IPS-15b (cell line): ENCODE data around the gene WDR3.

Experiments
- H3K27me3 ChIP-seq: one replicate; pipeline ENCODE4 v1.6.1; 2013; ENCODE audit warnings: low read length; ENCODE audit not compliant: control insufficient read depth, insufficient read depth
- H3K36me3 ChIP-seq: one replicate; pipeline ENCODE4 v1.6.1; 2013; ENCODE audit warnings: low read length; ENCODE audit not compliant: control insufficient read depth, insufficient read depth
- H3K4me1 ChIP-seq: one replicate; pipeline ENCODE4 v1.6.1; 2013; ENCODE audit warnings: mild to moderate bottlenecking, low read length; ENCODE audit not compliant: control insufficient read depth, insufficient read depth
- H3K4me3 ChIP-seq: one replicate; pipeline ENCODE4 v1.5.1; 2013; ENCODE audit warnings: low read depth, low read length
- H3K9ac ChIP-seq: one replicate; pipeline ENCODE4 v1.6.1; 2013; ENCODE audit warnings: low read depth, mild to moderate bottlenecking, low read length
- H3K9me3 ChIP-seq: one replicate; pipeline ENCODE4 v1.6.1; 2013; ENCODE audit warnings: mild to moderate bottlenecking, low read length; ENCODE audit not compliant: control insufficient read depth, insufficient read depth

Gene WDR3

DNA sequence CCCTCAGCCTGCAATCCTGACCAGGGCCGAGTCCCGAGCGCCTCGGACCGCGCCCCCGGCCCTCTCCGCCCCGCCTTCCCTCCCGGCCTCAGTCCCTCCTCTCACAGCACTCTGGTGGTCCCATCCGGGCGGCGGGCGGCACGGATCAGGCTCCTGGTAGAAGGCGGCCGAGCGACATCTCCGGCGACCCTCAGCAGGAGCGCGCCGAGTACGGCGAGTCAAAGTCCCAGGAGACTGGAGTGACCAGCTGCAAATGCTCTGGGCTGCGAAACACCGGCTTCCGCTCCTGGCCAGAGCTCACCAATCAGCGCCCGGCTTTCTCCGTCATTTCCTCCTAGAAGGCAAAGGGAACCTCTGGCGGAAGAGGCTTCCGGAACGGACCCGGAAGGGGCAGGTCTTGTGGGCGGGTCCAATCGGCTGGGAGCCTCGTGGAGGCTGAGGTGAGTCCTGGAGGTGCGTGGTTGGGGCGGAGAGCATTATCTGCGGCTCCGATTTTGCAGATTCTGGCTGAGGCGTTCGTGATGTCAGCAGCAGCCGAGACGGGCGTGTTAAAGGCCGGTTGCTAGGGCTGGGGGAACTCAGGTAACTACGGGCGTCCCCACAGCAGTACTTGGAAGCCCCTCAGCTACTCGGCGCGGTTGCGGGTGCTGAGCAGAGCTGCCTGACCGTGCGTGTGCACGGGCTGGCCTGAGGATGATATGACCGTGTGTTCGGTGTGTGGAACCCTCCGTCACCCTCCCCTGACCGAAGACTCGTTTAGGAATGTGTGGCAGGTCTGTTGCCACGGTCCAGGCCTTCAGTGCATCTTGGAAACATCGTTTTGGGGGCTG is at the start of gene WDR3, which contains the start of gene GDAP2:
Gene WDR3, plus strand, starts transcription at position 397 of the 830 bp plus-strand sequence. CDS start 3,581 bp downstream, outside the sequence.
Gene GDAP2, minus strand, starts transcription at position 279 of the 830 bp plus-strand sequence. CDS start 9,264 bp downstream, outside the sequence.
- no peaks in the 10 kb centered on the region for H3K9me3 ChIP-seq
- no peaks in the 10 kb centered on the region for H3K36me3 ChIP-seq
- peak within 1 kb of the TSS; percentile 82 for H3K9ac ChIP-seq
- H3K27me3 ChIP-seq: no peaks in the 10 kb centered on the region
- H3K4me1 ChIP-seq: peaks cover 5% of the 10 kb centered on the region
- H3K4me3 ChIP-seq: peak within 1 kb of the TSS; percentile 99

GRCh38 chr1:117883616-117884015 is 45.9 kb upstream of the WDR3 start:
- Histone ChIP-seq H3K27me3 (no peaks in the 10 kb centered on the region), H3K9ac (no peak overlapping the region), H3K36me3 (peaks cover 2% of the 10 kb centered on the region), H3K9me3 (no peaks in the 10 kb centered on the region), H3K4me3 (no peak overlapping the region), H3K4me1 (no peaks in the 10 kb centered on the region)

DNA sequence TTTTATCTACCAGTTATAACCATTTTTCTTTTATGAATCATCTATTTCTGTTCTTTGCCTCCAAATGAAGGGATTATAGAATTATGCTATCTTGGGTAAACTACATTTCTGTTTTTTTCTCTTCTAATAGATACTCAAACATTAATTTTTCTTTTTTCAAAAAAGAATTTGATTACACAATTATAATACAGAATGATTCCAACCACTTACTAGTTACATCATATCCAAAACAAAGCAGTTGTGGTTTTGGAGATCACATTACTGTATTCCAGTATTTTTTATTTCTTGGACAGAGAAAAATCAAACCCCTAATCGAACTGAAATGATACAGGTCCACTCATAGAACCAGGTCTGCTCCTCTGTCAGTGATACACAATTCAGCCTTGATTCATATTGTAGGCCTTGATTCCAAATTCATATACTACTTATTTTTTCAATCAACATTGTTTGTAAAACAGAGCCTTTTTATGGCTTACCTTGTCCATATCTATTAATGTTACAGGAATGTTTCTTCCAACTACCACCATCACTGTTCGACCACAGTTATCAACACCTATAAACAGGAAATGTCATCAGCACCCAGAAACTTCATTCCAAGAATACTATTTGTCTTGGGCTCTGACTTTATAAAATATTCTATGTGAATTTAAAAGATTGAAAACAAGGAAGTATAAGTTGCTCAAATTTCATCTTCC is 43.3 kb upstream of the WDR3 start:
- Histone ChIP-seq H3K27me3 (no peaks in the 10 kb centered on the region), H3K9me3 (no peaks in the 10 kb centered on the region), H3K4me1 (no peaks in the 10 kb centered on the region), H3K9ac (no peak overlapping the region), H3K4me3 (no peak overlapping the region), H3K36me3 (peaks cover 2% of the 10 kb centered on the region)

- H3K4me1 ChIP-seq: no peaks in the 10 kb centered on the region
- H3K9ac ChIP-seq: no peak overlapping the region
- H3K4me3 ChIP-seq: no peak overlapping the region
- no peaks in the 10 kb centered on the region for H3K9me3 ChIP-seq
- H3K27me3 ChIP-seq: no peaks in the 10 kb centered on the region
- no peaks in the 10 kb centered on the region for H3K36me3 ChIP-seq
Measured at GRCh38 chr1:117890452-117890851, 39.1 kb upstream of the WDR3 start.

DNA sequence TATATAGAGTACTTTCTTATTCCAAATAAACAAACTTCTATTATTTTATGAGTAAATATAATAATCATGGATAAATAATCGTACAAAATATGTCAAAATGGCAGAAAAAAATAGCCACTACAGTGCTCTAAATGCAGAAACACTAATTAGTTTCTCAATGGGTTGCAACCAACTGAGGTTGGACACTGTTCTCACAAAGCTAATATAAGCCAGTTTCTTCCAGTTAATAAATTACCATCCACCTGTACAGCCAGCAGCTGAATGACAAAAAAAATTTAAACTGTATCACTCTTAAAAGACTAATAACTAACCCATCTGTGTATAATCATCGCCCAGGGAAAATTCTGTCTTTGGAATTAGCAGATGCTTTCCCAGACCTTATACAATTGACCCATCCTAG is 37.0 kb upstream of the WDR3 start:
- H3K36me3 ChIP-seq: no peaks in the 10 kb centered on the region
- no peaks in the 10 kb centered on the region for H3K4me1 ChIP-seq
- H3K9me3 ChIP-seq: no peaks in the 10 kb centered on the region
- H3K27me3 ChIP-seq: no peaks in the 10 kb centered on the region
- no peak overlapping the region for H3K4me3 ChIP-seq
- H3K9ac ChIP-seq: no peak overlapping the region

DNA sequence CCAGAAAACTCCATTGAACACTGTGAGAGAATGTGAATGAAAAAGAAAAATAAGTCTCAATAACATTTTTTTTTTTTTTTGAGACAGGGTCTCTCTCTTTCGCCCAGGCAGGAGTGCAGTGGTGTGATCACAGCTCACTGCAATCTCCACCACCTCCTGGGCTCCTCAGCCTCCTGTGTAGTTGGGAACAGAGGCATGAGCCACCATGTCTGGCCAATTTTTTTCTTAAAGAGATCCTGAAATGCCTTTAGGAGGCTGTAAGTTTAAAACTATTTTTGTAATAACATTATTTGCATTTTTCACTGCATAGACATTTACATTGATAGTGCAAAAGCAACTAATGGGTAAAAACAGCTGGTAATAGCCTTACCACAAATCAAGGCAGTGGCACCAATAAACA is 35.5 kb upstream of the WDR3 start:
- Histone ChIP-seq H3K9ac (no peak overlapping the region), H3K36me3 (no peaks in the 10 kb centered on the region), H3K4me3 (no peak overlapping the region), H3K9me3 (no peaks in the 10 kb centered on the region), H3K27me3 (no peaks in the 10 kb centered on the region), H3K4me1 (no peaks in the 10 kb centered on the region)

DNA sequence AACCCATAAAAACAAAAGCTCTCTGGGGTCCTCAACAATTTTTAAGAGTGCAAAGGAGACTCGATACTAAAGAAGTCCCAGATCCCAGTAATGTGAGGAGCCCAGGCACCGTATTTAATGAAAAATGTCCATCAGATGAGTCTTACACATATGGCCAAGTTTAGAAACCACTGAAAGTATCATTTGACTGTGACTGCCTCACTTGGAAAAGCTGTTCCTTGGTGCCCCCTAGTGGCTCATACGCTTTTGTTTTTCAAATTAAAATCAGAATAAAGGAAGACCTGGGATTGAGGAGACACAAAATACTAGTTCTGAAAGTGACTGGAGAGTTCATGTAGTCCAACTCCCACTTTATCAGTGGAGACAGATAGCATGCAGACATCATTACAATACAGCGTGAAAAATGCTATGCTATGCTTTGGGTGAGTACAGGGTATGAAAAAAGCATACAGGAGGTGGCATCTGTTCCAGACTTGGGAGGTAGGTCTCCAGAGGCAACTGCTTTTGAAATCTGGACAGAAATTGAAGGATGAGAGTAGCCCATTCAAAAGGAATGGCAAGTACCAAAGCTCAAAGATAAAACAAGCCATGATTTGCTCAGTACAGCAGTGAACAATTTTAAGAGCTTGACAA is 33.9 kb upstream of the WDR3 start:
- Histone ChIP-seq H3K4me1 (no peaks in the 10 kb centered on the region), H3K9me3 (no peaks in the 10 kb centered on the region), H3K27me3 (no peaks in the 10 kb centered on the region), H3K4me3 (no peak overlapping the region), H3K9ac (no peak overlapping the region), H3K36me3 (no peaks in the 10 kb centered on the region)

DNA sequence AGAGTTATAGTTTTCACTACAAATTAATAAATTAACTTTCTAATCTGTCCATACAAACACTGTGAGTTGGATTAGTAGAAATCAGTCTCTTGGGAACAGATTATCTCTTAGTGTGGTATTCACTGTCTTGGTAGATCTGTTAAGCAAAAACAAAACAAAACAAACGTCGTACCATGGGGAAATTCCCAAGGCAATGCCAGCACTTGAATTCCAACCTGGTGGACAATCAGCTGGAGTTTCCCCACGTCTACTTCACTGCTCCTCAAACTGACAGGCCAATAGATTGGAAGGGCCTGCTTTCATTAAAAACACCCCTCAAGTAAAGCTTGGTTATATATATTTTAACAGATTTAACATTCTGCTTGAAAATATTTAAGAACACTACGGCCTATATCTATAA is 32.0 kb upstream of the WDR3 start:
- Histone ChIP-seq H3K9ac (no peak overlapping the region), H3K27me3 (no peaks in the 10 kb centered on the region), H3K4me3 (no peak overlapping the region), H3K36me3 (no peaks in the 10 kb centered on the region), H3K9me3 (no peaks in the 10 kb centered on the region), H3K4me1 (no peaks in the 10 kb centered on the region)

DNA sequence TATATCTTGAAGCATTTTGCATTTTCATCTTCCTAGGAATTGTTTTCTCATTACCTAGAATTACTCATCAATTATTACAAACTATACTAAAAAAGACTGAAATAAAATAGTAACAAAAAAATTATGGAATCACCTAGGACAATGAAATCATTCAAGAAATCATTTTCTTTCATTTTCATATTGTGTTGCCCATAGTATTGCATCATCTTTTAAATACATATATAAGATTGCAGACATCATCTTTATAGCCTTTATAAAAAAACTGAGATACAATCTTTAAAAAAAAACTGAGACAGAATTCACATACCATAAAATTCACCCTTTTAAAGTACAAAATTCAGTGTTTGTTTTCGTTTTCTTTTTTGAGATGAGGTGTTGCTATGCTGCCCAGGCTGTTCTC is 29.7 kb upstream of the WDR3 start:
- no peaks in the 10 kb centered on the region for H3K9me3 ChIP-seq
- H3K36me3 ChIP-seq: no peaks in the 10 kb centered on the region
- H3K4me1 ChIP-seq: no peaks in the 10 kb centered on the region
- no peak overlapping the region for H3K9ac ChIP-seq
- no peaks in the 10 kb centered on the region for H3K27me3 ChIP-seq
- no peak overlapping the region for H3K4me3 ChIP-seq

DNA sequence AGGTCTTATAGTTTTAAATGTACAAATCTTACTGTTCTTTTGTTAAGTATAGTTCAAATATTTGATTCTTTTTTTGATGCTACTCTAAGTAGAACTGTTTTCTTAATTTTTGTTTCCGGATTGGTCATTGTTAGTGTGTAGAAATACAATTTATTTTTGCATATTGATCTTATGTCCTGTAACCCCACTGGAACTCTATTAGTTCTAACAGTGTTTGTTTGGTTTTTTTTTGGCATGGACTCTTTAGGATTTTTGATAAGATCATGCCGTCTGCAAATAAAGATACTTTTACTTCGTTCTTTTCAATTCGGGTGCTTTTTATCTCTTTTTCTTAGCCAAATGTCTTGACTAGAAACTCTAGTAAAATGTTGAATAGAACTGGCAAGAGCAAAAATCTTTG is 26.6 kb upstream of the WDR3 start:
- no peaks in the 10 kb centered on the region for H3K9me3 ChIP-seq
- no peaks in the 10 kb centered on the region for H3K27me3 ChIP-seq
- no peaks in the 10 kb centered on the region for H3K36me3 ChIP-seq
- H3K9ac ChIP-seq: no peak overlapping the region
- no peak overlapping the region for H3K4me3 ChIP-seq
- no peaks in the 10 kb centered on the region for H3K4me1 ChIP-seq

DNA sequence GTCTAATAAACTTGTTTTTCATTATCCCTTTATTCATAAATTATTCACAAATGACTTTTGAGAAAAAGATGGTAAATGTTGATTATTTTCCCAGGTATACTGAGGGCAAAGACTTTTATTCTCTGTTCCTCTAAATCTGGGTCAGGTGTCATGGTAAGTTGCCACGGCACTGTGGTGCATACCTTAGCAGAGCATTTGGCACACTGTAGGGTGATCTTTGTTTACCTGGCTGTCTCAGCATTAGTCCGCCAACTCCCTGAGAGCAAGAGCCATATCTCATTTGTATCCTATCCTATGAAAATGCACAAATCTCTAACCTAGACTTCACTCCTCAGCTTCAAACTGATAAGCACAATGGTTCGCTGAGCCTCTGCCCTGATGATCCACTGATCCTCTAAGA is 25.1 kb upstream of the WDR3 start:
- no peaks in the 10 kb centered on the region for H3K36me3 ChIP-seq
- no peaks in the 10 kb centered on the region for H3K4me1 ChIP-seq
- H3K4me3 ChIP-seq: no peak overlapping the region
- H3K9me3 ChIP-seq: no peaks in the 10 kb centered on the region
- H3K9ac ChIP-seq: no peak overlapping the region
- no peaks in the 10 kb centered on the region for H3K27me3 ChIP-seq
